RPMI7951 (cell line): Measurements from ENCODE around the gene CHD3. TPM values are rescaled to one million over a fixed set of nuclear protein-coding genes. Genes with fewer than 3 reads are reported as not detected.
A peak's percentile ranks its signal among the peaks of the same experiment; 100 is the strongest.

Source experiments
- DNase-seq: peaks from one replicate; pipeline ENCODE4 v3.0.0-alpha.2; 2012; ENCODE audit warnings: low read depth
- total RNA-seq: library from RNA; depleted of rRNA; stranded (reverse); fragments of >200 nt; shearing (Covaris generic); gene quantifications from 2 replicates; pipeline ENCODE4 v1.2.3, GENCODE V29; 2014; rRNA removed

CHD3 gene
- 20.3 and 30.8 TPM in 2 replicates for total RNA-seq

DNA sequence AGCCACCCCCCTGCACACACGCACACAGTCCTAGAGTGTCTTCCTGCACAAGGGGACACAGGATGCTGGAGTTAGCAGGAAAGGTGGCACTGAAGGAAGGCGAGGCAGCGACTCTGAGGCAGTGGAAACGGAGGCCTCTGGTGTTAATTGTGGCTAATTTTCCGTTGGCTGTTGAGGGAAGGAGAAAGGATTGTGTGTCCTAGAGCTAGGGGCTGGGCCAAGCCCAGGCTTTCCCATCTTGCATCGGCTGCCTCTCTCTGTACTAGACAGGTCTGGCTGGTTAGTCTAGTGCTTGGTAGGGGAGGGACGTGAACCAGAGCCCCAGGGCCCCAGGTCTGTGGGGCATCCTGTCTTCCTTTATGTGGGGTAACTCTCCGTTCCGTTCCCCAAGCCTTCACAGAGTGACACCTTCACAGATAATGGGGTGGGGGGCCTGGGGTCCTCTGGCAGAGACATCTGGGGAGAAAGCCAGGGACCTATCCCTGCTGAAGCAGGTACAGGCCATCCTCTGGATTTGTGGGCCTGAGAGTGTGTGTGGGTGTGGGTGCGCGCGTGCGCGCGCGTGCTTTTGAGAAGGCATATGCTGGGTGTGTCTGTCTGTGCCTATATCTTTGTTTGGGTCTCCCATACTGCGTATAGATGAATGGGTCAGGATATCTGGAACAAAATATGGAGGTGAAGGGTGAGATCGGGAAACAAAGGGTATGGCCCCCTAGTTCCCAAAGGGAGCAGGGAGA, at the start of gene CHD3:
TSS of gene CHD3 (plus strand) at position 606 of the 737 bp plus-strand sequence. CDS start 212 bp downstream, outside the sequence.
- peak; percentile 9 for DNase-seq

- DNase-seq, result no peak
Observed at GRCh38 chr17:7839190-7839875, 49.3 kb upstream of the CHD3 start.

GRCh38 chr17:7839876-7840261, 48.7 kb upstream of the CHD3 start:
- DNase-seq, result peak; percentile 28

GRCh38 chr17:7840441-7840840, 48.1 kb upstream of the CHD3 start:
- no peak for DNase-seq

GRCh38 chr17:7840875-7841274, 47.7 kb upstream of the CHD3 start:
- DNase-seq, result no peak

DNA sequence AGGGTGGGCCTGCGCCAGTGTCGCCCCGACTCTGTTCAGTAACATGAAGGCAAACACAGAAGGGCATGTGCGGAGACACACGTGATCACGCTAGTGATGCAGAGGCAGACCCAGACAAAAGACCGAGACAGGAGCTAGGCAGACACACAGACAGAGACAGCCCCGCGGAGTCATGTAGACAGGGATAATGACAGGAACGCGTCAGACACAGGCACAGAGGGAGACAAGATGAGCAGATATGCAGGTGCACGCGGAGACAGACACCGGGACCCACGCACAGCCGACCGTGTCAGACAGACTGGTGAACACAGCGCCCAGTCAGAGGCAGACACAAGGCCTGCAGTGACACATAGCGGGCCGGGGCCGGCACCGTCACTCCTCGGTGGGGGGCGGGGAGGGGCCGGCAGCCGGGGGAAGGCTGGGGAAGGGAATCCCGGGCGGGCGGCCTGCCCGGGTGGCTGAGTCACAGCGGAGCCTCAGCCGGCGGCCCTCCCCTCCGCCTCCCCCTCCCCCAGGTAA, 47.1 kb upstream of the CHD3 start:
- DNase-seq, result peak; percentile 88

GRCh38 chr17:7841915-7842379, 46.6 kb upstream of the CHD3 start:
- peak; percentile 78 for DNase-seq

DNA sequence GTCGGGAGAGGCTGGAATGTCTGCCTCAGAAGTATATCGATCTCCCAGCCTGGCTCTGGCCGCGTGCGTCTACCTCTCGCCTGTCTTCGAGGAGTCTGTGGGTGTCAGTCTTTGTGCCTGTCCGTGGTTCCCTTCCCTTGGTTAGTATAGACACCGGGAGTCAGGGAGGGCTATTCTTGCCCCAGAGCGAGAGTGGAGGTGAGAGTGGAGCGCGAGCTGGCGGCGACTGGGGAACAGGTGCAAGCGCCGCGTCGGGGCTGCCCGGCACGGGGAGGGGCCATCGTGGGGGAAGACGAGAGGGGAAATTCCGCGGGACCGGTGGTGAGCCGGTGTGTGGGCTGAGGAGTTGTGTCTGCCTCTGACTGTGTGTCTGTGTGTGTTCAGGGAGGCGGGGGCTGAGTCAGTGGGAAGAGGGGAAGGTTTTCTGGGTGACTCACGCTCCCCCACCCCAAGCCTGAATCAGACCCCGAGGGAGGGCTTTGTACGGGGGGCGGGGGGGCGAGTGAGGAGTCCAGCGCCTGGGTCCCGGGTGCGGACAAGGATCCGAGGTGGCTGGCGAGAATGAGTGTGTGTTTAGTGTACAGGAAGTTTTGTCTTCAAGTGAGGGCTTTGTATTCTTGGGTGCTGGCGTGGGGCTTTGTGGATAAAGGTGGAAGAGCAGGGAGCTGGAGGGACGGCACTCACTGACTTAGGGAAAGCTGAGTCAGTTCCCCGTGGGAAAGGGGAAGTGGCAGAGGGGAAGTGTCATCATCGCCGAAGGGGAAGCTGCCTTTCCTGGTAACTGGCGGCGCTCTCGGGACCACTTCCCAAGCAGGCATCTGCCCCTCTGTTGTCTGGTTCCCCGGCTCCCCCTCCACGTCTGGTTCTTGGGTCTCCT, 46.0 kb upstream of the CHD3 start:
- DNase-seq, result peak; percentile 86

DNA sequence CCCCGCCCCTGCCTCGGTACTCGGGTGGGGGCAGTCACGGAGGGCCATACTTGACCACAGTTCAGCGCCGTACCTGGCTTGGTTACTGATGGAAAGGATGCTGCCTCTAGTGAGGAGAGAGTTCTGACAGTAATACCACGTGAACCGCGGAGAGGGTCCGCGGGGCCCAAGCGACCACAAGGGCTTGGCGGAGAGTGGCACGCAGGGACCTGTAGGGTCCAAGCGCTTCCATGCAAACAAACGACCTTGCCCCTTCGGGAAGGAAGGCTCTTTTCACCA, 45.4 kb upstream of the CHD3 start:
- DNase-seq, result no peak

GRCh38 chr17:7843536-7844291, 44.9 kb upstream of the CHD3 start:
- DNase-seq, result peak; percentile 76

GRCh38 chr17:7844292-7845154, 44.1 kb upstream of the CHD3 start:
- DNase-seq, result peak; percentile 92

DNA sequence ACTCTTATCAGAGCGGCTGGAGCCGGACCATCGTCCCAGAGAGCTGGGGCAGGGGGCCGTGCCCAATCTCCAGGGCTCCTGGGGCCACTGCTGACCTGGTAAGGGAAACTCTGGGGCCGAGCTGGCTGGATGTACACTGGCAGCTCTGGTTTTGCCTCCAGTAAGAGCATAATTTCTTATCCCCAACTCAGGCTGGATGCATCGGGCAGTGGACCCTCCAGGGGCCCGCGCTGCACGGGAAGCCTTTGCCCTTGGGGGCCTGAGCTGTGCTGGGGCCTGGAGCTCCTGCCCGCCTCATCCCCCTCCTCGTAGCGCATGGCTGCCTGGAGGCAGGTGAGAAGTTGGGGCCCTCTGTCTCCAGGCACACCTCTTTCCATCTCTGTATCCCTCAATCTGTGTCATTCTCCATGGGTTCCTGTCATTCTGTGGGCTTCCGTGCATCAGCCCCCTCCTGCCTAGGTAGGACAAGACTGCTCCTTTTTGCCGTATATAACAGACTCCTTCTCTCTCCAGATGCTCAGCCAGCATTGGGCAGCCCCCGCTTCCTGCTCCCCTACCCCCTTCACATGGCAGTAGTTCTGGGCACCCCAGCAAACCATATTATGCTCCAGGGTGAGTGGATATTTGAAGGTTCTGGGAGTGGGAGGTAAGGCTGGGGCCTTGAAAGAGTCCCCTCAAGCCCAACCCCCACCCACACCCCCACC, 43.1 kb upstream of the CHD3 start:
- no peak for DNase-seq

DNA sequence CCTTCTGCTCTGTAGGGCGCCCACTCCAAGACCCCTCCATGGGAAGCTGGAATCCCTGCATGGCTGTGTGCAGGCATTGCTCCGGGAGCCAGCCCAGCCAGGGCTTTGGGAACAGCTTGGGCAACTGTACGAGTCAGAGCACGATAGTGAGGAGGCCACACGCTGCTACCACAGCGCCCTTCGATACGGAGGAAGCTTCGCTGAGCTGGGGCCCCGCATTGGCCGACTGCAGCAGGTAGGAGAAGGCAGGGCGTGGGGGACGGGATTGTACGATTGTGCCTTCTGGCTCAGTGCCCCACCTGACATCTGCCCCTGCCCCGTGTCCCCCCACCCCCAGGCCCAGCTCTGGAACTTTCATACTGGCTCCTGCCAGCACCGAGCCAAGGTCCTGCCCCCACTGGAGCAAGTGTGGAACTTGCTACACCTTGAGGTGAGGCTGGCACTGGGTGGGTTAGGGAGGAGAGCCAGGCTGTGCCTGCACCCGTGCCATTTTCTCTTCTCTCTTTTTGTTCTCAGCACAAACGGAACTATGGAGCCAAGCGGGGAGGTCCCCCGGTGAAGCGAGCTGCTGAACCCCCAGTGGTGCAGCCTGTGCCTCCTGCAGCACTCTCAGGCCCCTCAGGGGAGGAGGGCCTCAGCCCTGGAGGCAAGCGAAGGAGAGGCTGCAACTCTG, 42.4 kb upstream of the CHD3 start:
- DNase-seq, result no peak

- DNase-seq, result no peak
Observed at GRCh38 chr17:7846765-7847661, 41.6 kb upstream of the CHD3 start.

DNA sequence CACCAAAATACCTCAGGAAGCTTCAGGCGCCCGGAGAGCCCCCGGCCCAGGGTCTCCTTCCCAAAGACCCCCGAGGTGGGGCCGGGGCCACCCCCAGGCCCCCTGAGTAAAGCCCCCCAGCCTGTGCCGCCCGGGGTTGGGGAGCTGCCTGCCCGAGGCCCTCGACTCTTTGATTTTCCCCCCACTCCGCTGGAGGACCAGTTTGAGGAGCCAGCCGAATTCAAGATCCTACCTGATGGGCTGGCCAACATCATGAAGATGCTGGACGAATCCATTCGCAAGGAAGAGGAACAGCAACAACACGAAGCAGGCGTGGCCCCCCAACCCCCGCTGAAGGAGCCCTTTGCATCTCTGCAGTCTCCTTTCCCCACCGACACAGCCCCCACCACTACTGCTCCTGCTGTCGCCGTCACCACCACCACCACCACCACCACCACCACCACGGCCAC, 40.4 kb upstream of the CHD3 start:
- DNase-seq, result no peak

DNA sequence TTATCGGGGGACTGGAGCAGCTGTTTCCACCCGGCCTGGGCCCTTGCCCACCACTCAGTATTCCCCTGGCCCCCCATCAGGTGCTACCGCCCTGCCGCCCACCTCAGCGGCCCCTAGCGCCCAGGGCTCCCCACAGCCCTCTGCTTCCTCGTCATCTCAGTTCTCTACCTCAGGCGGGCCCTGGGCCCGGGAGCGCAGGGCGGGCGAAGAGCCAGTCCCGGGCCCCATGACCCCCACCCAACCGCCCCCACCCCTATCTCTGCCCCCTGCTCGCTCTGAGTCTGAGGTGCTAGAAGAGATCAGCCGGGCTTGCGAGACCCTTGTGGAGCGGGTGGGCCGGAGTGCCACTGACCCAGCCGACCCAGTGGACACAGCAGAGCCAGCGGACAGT, 39.9 kb upstream of the CHD3 start:
- DNase-seq, result no peak

- DNase-seq, result no peak
Observed at GRCh38 chr17:7849130-7849750, 39.3 kb upstream of the CHD3 start.
